Stimulated activated CD8-positive, alpha-beta memory T cell treated with anti-CD3 and anti-CD28 coated beads, Interleukin-15, amount 100 ng/mL, for 4 hours (primary cell): ENCODE data around the gene LNX1.

ENCODE experiments used
- DNase-seq, 2 donors: peaks; one replicate each; pipeline ENCODE4 v3.0.0-alpha.2; 2020; ENCODE audit warnings: low read depth in 2 of 2

LNX1 gene

GRCh38 chr4:53599632-53600031 is 8.3 kb upstream of the LNX1 start:
- no peak for DNase-seq

GRCh38 chr4:53598901-53599300 is 7.6 kb upstream of the LNX1 start:
- DNase-seq: no peak

GRCh38 chr4:53598483-53598882 is 7.2 kb upstream of the LNX1 start:
- no peak for DNase-seq

GRCh38 chr4:53596901-53597300 is 5.6 kb upstream of the LNX1 start:
- no peak for DNase-seq

- DNase-seq: no peak
Observed at GRCh38 chr4:53595834-53596233, 4.5 kb upstream of the LNX1 start.

GRCh38 chr4:53595204-53595603 is 3.9 kb upstream of the LNX1 start:
- DNase-seq: no peak

GRCh38 chr4:53593765-53594164 is 2.5 kb upstream of the LNX1 start:
- no peak for DNase-seq

- DNase-seq: no peak
Observed at GRCh38 chr4:53592686-53593501, 1.6 kb upstream of the LNX1 start.

GRCh38 chr4:53592122-53592521 is 836 bp upstream of the LNX1 start:
- no peak for DNase-seq

GRCh38 chr4:53590187-53590586 is 1.1 kb downstream of the LNX1 start:
- no peak for DNase-seq

- DNase-seq: no peak
Observed at GRCh38 chr4:53589511-53589910, 1.8 kb downstream of the LNX1 start.

- no peak for DNase-seq
Observed at GRCh38 chr4:53587135-53587534, 4.2 kb downstream of the LNX1 start.

- DNase-seq: no peak
Observed at GRCh38 chr4:53586121-53586816, 5.0 kb downstream of the LNX1 start.

GRCh38 chr4:53584658-53585057 is 6.6 kb downstream of the LNX1 start:
- DNase-seq: no peak

GRCh38 chr4:53583513-53583912 is 7.8 kb downstream of the LNX1 start:
- no peak for DNase-seq

- no peak for DNase-seq
Observed at GRCh38 chr4:53582194-53582593, 9.1 kb downstream of the LNX1 start.

GRCh38 chr4:53580274-53580673 is 11.0 kb downstream of the LNX1 start:
- DNase-seq: no peak

GRCh38 chr4:53579826-53580225 is 11.5 kb downstream of the LNX1 start:
- DNase-seq: no peak

- DNase-seq: no peak
Observed at GRCh38 chr4:53576676-53577372, 14.5 kb downstream of the LNX1 start.

- no peak for DNase-seq
Observed at GRCh38 chr4:53576071-53576617, 15.1 kb downstream of the LNX1 start.

GRCh38 chr4:53575552-53575951 is 15.7 kb downstream of the LNX1 start:
- DNase-seq: no peak

GRCh38 chr4:53574528-53574927 is 16.8 kb downstream of the LNX1 start:
- no peak for DNase-seq
